H1 (cell line): ENCODE data around the gene SLC5A9. TPM values are rescaled to one million over a fixed set of nuclear protein-coding genes. Genes with fewer than 3 reads are reported as not detected.

Experiments
- BRCA1 ChIP-seq: IDR thresholded peaks from 2 replicates; pipeline ENCODE4 v1.6.1; 2012; ENCODE audit warnings: low read depth, low read length, improper control_type of control experiment
- CBX8 ChIP-seq: fragments of 300-800, 300-1000 bp; sonication (generic); IDR thresholded peaks from 2 replicates; pipeline ENCODE4 v1.7.1; 2016; ENCODE audit warnings: low read depth, low read length, borderline replicate concordance
- CEBPB ChIP-seq: IDR thresholded peaks from 2 replicates; pipeline ENCODE4 v1.6.1; 2012; ENCODE audit warnings: low read depth, low read length
- polyA plus RNA-seq, 7 experiments: library from polyadenylated mRNA; depleted of rRNA in 3 of 7; stranded (reverse) in 5 of 7; unstranded in 2 of 7; fragments of >200 nt in 5 of 7; fragments of 200-250 nt in 2 of 7; gene quantifications; 1 replicate in 5 of 7; 2 replicates in 1 of 7; 4 replicates in 1 of 7; pipeline versions ENCODE4 v1.2.1 to v1.2.3, GENCODE V29; 2011 to 2013; ENCODE audit warnings: missing spikeins in 2 of 7, mixed read lengths in 2 of 7
- total RNA-seq: library from RNA; stranded (reverse); fragmentation: NEBNext Ultra II Directional; extraction: Animal tissue kit (Norgen Biotek cat#: 25700); gene quantifications from 2 replicates; pipeline ENCODE4 v1.2.1, GENCODE V29; 2021
- TF ChIP-seq, protein P1 (sequence below): IDR thresholded peaks from 2 replicates; pipeline ENCODE4 v1.6.1; 2011; ENCODE audit warnings: low read depth, mild to moderate bottlenecking, low read length; ENCODE audit not compliant: insufficient read depth

Gene SLC5A9
- total and polyA plus RNA-seq, 2 of the 8 experiments (the other 6 are each of a cell fraction or from before 2014, with no cell fraction given): 0.03 TPM; not detected in 1

DNA sequence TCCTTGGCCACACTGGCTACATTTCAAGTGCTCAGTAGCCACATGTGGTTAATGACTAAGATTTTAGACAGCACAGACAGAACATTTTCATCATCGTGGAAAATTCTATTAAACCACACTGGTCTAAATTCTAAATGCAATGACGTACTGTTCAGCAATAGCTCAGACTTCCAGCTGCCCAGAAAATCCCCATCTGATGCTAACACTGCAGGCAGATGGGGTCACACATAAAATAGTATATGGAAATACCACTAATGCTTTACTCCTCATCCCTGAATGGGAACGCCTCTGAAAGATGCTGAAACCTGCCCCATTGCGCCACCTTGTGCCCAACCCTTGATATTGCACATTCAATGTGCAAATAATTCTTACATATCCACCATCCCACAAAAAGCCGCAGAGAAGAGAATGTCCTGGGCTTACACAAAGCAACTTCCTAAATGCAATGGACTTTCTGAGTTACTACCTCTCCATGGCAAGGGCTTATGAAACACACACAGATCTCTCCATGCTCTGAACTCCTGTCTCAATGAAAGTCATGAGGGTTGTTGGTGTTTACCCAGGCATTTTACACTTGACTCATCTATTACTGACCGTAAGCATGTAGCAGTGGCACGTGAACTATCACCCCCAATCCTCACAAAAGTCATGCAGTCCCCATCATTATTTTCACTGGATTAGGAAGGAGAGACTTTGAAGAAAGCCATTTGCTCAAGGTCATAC is 20.3 kb upstream of the SLC5A9 start (continued):
- TF ChIP-seq CEBPB: peak; percentile 27; the same call in 1 of the 2 replicates
- TF ChIP-seq, protein P1, sequence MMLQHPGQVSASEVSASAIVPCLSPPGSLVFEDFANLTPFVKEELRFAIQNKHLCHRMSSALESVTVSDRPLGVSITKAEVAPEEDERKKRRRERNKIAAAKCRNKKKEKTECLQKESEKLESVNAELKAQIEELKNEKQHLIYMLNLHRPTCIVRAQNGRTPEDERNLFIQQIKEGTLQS: no peak
- TF ChIP-seq CBX8: no peak
- no peak for TF ChIP-seq BRCA1
- TF ChIP-seq, all 59 proteins: peak for 3
